ENCODE measurements around the gene STAT3.

GRCh38 chr17:42294469-42295398 lies 93.5 kb downstream of the STAT3 start:
- no peak for TF ChIP-seq ATF2 (CRISPR knock-in tag; IDR thresholded peaks at IDR 0.05)
- no peak for TF ChIP-seq ZBTB2 (CRISPR knock-in tag; IDR thresholded peaks at IDR 0.05; ENCODE audit: low read depth)
- TF ChIP-seq MED8 (CRISPR knock-in tag; IDR thresholded peaks at IDR 0.05; ENCODE audit: insufficient replicate concordance) = no peak
- TF ChIP-seq ZGPAT (CRISPR knock-in tag; IDR thresholded peaks at IDR 0.05) = no peak
- no peak for TF ChIP-seq POLR2AphosphoS5 (IDR thresholded peaks at IDR 0.05; ENCODE audit: low read depth, low read length)
- TF ChIP-seq HNF4G (IDR thresholded peaks at IDR 0.05; ENCODE audit: borderline replicate concordance, low read depth, low read length) = no peak
- TF ChIP-seq HNF4G (CRISPR knock-in tag; IDR thresholded peaks at IDR 0.05; ENCODE audit: borderline replicate concordance, low read depth) = no peak
- no peak for TF ChIP-seq ZSCAN22 (CRISPR knock-in tag; IDR thresholded peaks at IDR 0.05)
- TF ChIP-seq MTF1 (CRISPR knock-in tag; IDR thresholded peaks at IDR 0.05) = no peak
- TF ChIP-seq TAF1 (CRISPR knock-in tag; IDR thresholded peaks at IDR 0.05) = no peak
- no peak for TF ChIP-seq JDP2 (CRISPR knock-in tag; IDR thresholded peaks at IDR 0.05; ENCODE audit: borderline replicate concordance)
